ENCODE results near the gene ZNF391. TPM values are rescaled to one million over a fixed set of nuclear protein-coding genes. Genes with fewer than 3 reads are reported as not detected.
"Not testable (repeated sequence)": the region's sequence is repeated elsewhere in the genome, so short reads cannot be mapped to it uniquely, and the experiment has no call there.

ZNF391 gene
- total and polyA plus RNA-seq, 2 donors = 2.6 to 6.9 TPM

DNA sequence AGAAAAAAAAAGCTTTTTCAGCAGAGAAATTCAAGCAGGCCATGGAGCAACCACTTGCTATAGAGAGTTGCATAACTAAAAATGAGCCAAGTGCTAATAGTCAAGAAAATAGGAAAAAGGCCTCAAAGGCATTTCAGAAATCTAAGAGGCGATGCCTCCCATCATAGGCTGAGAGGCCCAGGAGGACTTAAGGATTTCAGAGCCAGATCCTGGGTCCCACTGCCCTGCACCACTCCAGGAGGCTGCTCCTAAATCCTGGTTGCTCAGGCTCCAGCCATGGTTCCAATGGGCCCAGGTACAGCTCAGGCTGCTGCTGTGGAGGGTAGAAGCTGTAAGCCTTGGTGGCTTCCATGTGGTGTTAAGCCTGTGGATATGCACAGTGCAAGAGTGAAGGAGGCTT, 5.5 kb downstream of the ZNF391 start:
- H3K27ac ChIP-seq (ENCODE audit: low read depth) = no peak overlapping the region
- DNase-seq (ENCODE audit: extremely low spot score) = no peak
- no peak overlapping the region for H3K4me3 ChIP-seq (ENCODE audit: low read depth, low read length)
- H3K4me1 ChIP-seq (ENCODE audit: insufficient read depth) = no peaks in the 10 kb centered on the region
- 100% methylated on average over 1 of the region's 1 CpG for WGBS
- H3K36me3 ChIP-seq (ENCODE audit: insufficient read depth) = peaks cover 4% of the 10 kb centered on the region

DNA sequence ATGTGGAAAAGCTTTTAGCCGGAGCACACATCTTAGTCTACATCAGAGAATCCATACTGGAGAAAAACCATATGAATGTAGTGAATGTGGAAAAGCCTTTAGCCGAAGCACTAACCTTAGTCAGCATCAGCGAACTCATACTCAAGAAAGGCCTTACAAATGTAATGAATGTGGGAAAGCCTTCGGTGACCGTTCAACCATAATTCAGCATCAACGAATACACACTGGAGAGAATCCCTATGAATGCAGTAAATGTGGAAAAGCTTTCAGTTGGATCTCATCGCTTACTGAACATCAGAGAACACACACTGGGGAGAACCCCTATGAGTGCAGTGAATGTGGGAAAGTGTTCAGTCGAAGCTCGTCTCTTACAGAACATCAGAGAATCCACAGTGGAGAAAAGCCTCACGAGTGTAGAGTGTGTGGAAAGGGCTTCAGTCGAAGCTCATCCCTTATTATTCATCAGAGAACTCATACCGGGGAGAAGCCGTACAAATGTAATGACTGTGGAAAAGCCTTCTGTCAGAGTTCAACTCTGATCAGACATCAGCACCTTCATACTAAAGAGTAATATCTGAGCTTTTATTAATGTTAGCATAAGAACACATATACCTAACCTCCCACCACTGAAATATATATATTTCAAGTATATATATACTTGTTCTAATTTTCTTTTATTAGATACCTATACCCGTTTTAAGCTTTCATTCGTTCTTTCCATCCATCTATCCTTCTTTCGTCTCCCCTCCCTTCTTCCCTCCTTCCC, 12.5 kb downstream of the ZNF391 start:
- H3K4me3 ChIP-seq (ENCODE audit: low read depth, low read length) = no peak overlapping the region
- H3K4me1 ChIP-seq (ENCODE audit: insufficient read depth) = no peaks in the 10 kb centered on the region
- DNase-seq (ENCODE audit: extremely low spot score) = no peak
- WGBS = 97% methylated on average over 16 of the region's 16 CpGs
- H3K27ac ChIP-seq (ENCODE audit: low read depth) = no peak overlapping the region
- H3K36me3 ChIP-seq (ENCODE audit: insufficient read depth) = peaks cover 4% of the 10 kb centered on the region

- Histone ChIP-seq H3K4me1 (ENCODE audit: insufficient read depth) (no peaks in the 10 kb centered on the region), H3K36me3 (ENCODE audit: insufficient read depth) (no peaks in the 10 kb centered on the region), H3K4me3 (ENCODE audit: low read depth, low read length) (no peak overlapping the region), H3K27ac (ENCODE audit: low read depth) (no peak overlapping the region)
- WGBS = 81% methylated on average over 3 of the region's 3 CpGs
- no peak for DNase-seq (ENCODE audit: extremely low spot score)
These were observed 17.5 kb downstream of the ZNF391 start for GRCh38 chr6:27406085-27406484.

DNA sequence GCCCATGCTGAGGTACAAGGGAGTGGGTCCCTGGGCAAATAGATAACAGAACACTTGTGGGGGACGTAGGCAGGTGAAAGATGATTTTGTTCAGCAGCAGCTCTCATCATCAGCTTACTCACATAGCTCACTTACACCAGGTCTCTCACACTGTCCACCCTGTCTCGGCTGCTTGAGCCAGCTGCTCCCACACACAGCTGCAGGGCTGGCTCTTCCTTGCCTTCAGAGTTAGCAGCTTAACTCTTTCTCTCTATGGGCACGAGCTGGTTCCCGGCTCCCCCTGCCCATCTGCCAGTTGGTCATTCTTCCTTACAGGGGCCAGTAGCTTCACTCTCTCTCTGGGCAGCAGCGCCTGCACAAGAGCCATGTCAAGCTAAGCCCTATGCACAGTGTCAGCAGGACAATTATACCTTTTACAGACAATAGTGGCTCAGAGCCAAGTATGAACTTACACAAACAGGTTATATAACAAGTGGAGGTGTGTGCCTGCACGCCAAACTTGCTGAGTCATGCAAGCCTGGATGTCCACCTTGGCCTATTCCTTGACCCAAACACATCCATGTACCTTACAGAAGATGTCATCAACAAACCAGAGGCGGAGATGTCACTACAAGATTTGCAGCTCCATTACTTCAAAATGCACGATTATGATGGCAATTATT, 18.7 kb downstream of the ZNF391 start:
- no peak overlapping the region for H3K4me3 ChIP-seq (ENCODE audit: low read depth, low read length)
- H3K4me1 ChIP-seq (ENCODE audit: insufficient read depth) = no peaks in the 10 kb centered on the region
- no peak overlapping the region for H3K27ac ChIP-seq (ENCODE audit: low read depth)
- DNase-seq (ENCODE audit: extremely low spot score) = no peak
- 77% methylated on average over 8 of the region's 8 CpGs for WGBS
- H3K36me3 ChIP-seq (ENCODE audit: insufficient read depth) = no peaks in the 10 kb centered on the region

GRCh38 chr6:27414300-27414699, 25.7 kb downstream of the ZNF391 start:
- WGBS = 87% methylated on average over 4 of the region's 4 CpGs
- Histone ChIP-seq H3K4me3 (ENCODE audit: low read depth, low read length) (no peak overlapping the region), H3K36me3 (ENCODE audit: insufficient read depth) (no peaks in the 10 kb centered on the region), H3K4me1 (ENCODE audit: insufficient read depth) (peaks cover 1% of the 10 kb centered on the region), H3K27ac (ENCODE audit: low read depth) (no peak overlapping the region)
- no peak for DNase-seq (ENCODE audit: extremely low spot score)

DNA sequence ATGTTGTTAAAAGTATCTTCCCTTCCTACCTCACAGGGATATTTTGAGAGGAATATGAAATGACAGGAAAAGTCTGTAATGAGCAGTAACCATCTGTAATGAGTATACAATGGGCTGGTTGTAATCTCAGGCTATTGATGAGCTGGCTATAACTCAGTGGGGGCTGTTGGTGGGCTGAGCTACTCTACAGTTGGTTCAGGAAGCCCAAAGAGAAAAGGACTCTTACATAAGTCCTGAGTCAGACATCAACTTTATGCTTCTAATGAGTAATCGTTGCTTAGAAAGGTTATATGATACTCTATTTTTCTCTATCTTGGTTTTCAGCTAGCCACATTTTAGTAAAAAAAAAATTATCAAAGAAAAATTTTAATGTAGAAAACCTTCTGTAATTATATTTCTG, 26.4 kb downstream of the ZNF391 start:
- H3K4me3 ChIP-seq (ENCODE audit: low read depth, low read length) = no peak overlapping the region
- H3K27ac ChIP-seq (ENCODE audit: low read depth) = no peak overlapping the region
- DNase-seq (ENCODE audit: extremely low spot score) = no peak
- H3K36me3 ChIP-seq (ENCODE audit: insufficient read depth) = no peaks in the 10 kb centered on the region
- H3K4me1 ChIP-seq (ENCODE audit: insufficient read depth) = peaks cover 1% of the 10 kb centered on the region
- whole genome bisulfite sequencing = 94% methylated on average over 1 of the region's 1 CpG

DNA sequence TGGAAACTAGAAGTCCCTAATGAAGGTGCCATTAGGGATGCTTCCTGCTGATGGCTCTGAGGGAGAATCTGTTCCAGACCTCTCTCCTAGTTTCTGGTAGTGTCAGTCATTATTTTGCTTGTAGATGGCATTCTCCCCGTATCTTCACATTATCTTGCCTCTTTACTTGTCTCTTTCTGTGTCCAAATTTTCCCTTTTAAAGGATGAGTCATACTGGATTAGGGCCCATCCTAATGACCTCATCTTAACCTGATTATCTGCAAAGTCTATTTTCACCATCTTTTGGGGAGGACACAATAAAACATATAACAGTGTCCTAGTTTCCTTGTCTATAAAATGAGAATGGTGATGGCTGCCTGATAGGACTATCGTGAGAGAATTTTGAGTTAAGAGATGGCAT, 27.3 kb downstream of the ZNF391 start:
- peaks cover 1% of the 10 kb centered on the region for H3K4me1 ChIP-seq (ENCODE audit: insufficient read depth)
- no peak for DNase-seq (ENCODE audit: extremely low spot score)
- H3K27ac ChIP-seq (ENCODE audit: low read depth) = no peak overlapping the region
- WGBS = 74% methylated on average over 2 of the region's 2 CpGs
- H3K4me3 ChIP-seq (ENCODE audit: low read depth, low read length) = no peak overlapping the region
- no peaks in the 10 kb centered on the region for H3K36me3 ChIP-seq (ENCODE audit: insufficient read depth)

GRCh38 chr6:27419363-27419762, 30.8 kb downstream of the ZNF391 start:
- H3K27ac ChIP-seq (ENCODE audit: low read depth) = no peak overlapping the region
- H3K4me3 ChIP-seq (ENCODE audit: low read depth, low read length) = no peak overlapping the region
- H3K36me3 ChIP-seq (ENCODE audit: insufficient read depth) = no peaks in the 10 kb centered on the region
- peaks cover under 1% of the 10 kb centered on the region for H3K4me1 ChIP-seq (ENCODE audit: insufficient read depth)
- DNase-seq (ENCODE audit: extremely low spot score) = no peak

DNA sequence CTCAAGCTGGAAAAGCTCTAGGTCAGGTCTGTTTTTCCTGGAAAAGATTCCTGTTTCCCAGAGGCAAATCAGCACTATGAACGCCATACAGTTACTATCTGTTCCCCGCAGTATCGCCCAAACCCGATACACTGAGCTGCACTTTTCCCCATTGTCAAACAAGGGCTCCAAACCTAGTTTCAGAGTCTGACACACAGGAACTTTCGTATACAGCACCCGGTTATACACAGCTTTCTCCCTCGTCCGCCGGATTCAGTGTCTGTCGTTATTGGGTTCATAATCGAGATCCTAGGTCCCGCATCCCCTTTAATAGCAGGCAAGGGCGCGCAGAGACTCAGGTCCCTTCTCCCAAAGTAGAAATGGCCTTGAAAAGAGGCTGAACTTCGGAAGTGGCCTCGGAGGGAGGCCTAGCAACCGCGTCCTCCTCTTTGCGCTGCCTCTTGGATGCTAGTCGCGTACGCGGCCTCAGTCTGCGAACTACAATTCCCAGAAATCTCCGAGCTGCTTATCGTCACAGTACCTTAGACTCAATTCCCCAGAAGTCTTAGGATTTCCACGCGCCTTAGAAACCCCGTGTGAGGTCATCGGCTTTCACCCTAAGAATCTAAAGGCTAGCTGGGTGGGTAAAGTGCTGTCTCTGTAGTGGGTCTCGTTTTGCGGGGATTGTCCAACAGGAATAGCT, 34.2 kb downstream of the ZNF391 start:
- Histone ChIP-seq H3K27ac (ENCODE audit: low read depth) (no peak overlapping the region), H3K4me1 (ENCODE audit: insufficient read depth) (no peaks in the 10 kb centered on the region), H3K4me3 (ENCODE audit: low read depth, low read length) (no peak overlapping the region), H3K36me3 (ENCODE audit: insufficient read depth) (no peaks in the 10 kb centered on the region)
- no peak for DNase-seq (ENCODE audit: extremely low spot score)
- 50% methylated on average over 32 of the region's 32 CpGs for WGBS

GRCh38 chr6:27424851-27425250, 36.3 kb downstream of the ZNF391 start:
- WGBS = 83% methylated on average over 36 of the region's 36 CpGs

DNA sequence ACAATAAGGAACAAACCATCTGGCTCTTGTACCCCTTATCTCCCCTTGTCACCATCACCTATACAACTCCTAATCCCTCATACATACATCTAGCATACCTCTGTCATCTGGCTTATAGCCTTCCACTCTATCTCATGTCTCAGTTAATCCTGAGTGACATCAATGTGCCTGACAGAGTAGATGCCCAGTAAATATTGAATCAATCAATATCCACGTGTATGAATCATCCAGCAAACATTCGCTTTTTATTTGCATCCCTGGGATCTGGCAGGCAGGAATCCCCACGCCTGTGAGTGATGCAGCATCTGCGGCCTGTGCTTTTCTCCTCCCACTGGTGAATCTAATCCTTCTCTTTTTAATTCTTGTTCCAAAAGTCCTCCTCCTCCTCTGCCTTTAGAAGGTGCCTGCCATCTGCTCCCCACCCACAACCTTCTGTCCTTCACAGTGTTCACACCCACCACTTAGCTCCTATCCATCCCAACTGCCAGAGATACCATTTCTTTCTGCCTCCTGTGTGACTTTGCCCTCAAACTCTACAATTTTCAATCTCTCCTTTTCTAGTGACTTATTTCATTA, 37.6 kb downstream of the ZNF391 start:
- H3K36me3 ChIP-seq (ENCODE audit: insufficient read depth) = no peaks in the 10 kb centered on the region
- H3K4me3 ChIP-seq (ENCODE audit: low read depth, low read length) = no peak overlapping the region
- 78% methylated on average over 4 of the region's 4 CpGs for WGBS
- H3K4me1 ChIP-seq (ENCODE audit: insufficient read depth) = no peaks in the 10 kb centered on the region
- no peak overlapping the region for H3K27ac ChIP-seq (ENCODE audit: low read depth)
- DNase-seq (ENCODE audit: extremely low spot score) = no peak

More at GRCh38 chr6:27424851-27425250, 36.3 kb downstream of the ZNF391 start:
- not testable (repeated sequence) for H3K36me3 ChIP-seq (ENCODE audit: insufficient read depth); H3K4me1 ChIP-seq (ENCODE audit: insufficient read depth); H3K27ac ChIP-seq (ENCODE audit: low read depth); H3K4me3 ChIP-seq (ENCODE audit: low read depth, low read length); DNase-seq (ENCODE audit: extremely low spot score)

DNA sequence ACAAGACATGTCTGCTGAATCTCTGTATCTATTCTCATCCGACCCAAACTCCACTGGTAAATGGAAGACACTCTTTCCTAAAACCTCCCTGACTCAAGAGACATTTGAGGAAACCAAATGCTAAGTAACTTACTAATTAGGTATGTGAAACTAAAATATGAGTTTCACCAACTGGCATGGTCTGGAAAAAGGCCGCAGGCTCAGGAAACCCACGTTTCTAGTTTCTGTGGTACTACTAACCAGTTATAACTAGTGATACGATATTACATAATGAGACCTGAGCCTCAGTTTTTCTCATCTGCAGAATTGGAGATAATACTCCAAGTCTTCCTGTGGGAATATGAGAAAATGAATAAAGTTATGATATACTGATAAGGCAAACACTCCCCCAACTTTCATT, 39.9 kb downstream of the ZNF391 start:
- H3K36me3 ChIP-seq (ENCODE audit: insufficient read depth) = no peaks in the 10 kb centered on the region
- no peaks in the 10 kb centered on the region for H3K4me1 ChIP-seq (ENCODE audit: insufficient read depth)
- H3K4me3 ChIP-seq (ENCODE audit: low read depth, low read length) = no peak overlapping the region
- DNase-seq (ENCODE audit: extremely low spot score) = no peak
- H3K27ac ChIP-seq (ENCODE audit: low read depth) = no peak overlapping the region
- 84% methylated on average over 4 of the region's 4 CpGs for WGBS

DNA sequence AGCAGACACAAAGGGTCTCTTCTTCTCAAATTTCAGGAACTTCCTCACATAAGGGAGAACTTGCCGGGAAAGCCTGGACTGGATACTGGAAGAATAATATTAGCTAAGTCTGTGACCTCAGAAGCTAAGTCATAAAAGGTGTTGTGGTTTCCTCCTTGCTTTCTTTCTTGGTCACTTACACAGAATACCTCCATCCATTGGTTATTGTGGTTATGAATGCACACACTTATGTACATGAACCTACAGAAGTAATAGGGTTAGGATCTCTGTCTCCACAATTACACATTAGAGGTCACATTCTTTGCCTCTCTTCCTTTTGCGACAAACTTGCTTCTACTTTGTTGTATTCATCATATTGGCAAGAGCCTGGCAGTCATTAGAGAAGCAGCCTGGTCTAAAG, 40.4 kb downstream of the ZNF391 start:
- no peak overlapping the region for H3K4me3 ChIP-seq (ENCODE audit: low read depth, low read length)
- no peak overlapping the region for H3K27ac ChIP-seq (ENCODE audit: low read depth)
- no peaks in the 10 kb centered on the region for H3K4me1 ChIP-seq (ENCODE audit: insufficient read depth)
- WGBS = 82% methylated on average over 2 of the region's 2 CpGs
- no peak for DNase-seq (ENCODE audit: extremely low spot score)
- H3K36me3 ChIP-seq (ENCODE audit: insufficient read depth) = no peaks in the 10 kb centered on the region

DNA sequence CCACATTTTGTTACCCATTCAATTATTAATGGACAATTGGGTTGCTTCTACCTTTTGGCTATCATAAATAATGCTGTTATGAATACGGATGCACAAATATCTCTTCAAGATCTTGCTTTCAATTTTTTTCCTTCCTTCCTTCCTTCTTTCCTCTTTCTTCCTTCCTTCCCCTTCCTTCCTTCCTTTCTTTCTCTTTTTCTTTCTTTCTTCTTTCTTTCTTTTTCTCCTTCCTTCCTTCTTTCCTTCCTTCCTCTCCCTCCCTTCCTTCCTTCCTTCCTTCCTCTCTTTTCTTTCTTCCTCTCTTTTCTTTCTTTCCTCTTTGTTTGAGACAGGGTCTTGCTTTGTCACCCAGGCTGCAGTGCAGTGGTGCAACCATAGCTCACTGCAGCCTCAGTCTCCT, 45.2 kb downstream of the ZNF391 start:
- H3K36me3 ChIP-seq (ENCODE audit: insufficient read depth) = no peaks in the 10 kb centered on the region
- H3K4me1 ChIP-seq (ENCODE audit: insufficient read depth) = no peaks in the 10 kb centered on the region
- no peak overlapping the region for H3K27ac ChIP-seq (ENCODE audit: low read depth)
- DNase-seq (ENCODE audit: extremely low spot score) = no peak
- 85% methylated on average over 1 of the region's 1 CpG for WGBS
- H3K4me3 ChIP-seq (ENCODE audit: low read depth, low read length) = no peak overlapping the region
